ENCODE measurements around the gene NET1.

NET1 gene

GRCh38 chr10:5485948-5486852 is 73.8 kb downstream of the NET1 start:
- DNase-seq (ENCODE audit: low read depth): no peak

DNA sequence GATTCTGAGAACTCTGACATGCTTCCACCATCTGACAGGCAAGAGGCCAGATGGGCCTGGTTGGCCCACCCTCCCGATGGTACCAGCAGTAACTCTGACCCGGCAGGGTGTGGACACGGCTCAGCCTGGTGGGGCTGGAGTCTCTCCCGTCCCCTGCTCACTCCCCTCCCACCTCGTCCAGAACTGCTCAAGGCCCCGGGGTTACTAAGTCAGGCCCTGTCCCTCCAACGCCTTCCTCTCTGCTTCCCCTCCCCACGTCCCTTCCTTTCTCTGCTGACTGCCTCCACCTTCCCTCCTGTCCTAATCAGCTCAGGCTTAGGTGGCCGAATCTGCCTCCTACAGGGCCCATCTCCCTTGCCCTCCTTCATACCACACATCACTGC is 74.5 kb downstream of the NET1 start:
- DNase-seq (ENCODE audit: low read depth): no peak

DNA sequence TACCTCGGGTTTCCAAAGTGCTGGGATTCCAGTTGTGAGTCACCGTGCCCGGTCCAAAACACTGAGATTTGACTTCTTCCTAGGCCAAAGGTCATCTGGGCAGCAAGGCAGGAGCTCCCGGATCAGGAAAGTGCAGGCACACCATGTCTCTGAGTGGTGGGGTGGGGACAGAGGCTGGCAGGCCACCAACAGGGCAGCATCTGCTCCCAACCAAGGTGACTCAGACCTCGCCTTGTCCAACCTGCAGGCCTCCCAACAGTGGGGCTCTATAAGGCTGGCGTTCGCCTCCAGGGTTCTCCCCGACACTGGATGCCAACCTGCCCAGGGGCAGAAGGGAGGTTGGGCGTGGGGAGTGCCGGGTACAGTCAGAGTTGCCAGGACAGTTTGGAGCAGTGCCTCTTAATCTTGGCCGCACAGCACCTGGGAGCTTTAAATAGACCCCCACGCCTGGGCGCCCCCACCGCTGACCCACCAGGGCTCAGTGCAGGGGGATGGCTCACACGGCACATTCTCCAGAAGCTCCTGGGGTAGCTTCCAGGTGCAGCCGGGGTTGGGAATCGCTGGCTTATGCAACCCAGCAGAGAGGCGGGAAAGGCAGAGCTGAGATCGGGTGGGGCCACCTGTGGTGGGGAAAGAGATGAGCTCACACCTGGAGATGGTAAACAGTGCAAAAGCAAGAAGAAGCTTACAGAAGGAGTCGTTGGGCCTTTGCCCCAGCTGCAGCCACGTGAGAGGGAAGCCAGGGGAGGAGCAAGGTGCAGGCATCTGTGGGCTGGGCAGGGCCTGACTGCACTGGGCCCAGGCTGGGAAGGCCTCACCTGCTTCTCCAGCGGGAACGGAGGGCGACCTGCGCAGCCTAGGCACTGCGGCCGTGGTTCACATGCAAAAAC is 76.2 kb downstream of the NET1 start:
- no peak for DNase-seq (ENCODE audit: low read depth)

- no peak for DNase-seq (ENCODE audit: low read depth)
Measured at GRCh38 chr10:5490032-5490431, 77.7 kb downstream of the NET1 start.

- DNase-seq (ENCODE audit: low read depth): no peak
Measured at GRCh38 chr10:5490698-5491464, 78.5 kb downstream of the NET1 start.

- no peak for DNase-seq (ENCODE audit: low read depth)
Measured at GRCh38 chr10:5491477-5491876, 79.1 kb downstream of the NET1 start.

DNA sequence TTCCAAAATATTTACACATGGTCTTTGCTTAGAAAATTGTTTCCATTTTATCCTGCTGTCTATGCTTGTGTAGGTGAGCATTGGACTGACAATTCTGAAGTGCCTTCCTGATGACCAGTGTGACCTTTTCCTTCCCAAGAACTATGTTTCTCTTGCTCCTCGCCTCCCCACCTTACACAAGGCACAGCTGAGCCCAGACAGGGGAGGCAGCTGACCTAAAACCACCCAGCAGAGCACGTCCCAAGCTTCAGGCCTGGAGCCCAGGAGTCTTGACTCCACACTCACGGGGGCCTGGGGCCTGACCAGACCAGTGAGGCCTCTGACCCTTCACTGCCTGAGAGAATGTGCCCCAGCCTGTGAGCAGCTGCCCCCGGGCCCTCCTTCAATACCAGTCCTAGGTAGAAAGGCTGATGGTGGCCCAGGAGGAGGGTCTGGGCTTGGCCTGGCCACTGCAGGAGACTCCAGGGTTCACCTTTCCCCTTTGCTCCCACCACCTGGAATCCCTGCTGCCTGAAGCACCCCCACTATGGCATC is 80.0 kb downstream of the NET1 start:
- DNase-seq (ENCODE audit: low read depth): no peak

DNA sequence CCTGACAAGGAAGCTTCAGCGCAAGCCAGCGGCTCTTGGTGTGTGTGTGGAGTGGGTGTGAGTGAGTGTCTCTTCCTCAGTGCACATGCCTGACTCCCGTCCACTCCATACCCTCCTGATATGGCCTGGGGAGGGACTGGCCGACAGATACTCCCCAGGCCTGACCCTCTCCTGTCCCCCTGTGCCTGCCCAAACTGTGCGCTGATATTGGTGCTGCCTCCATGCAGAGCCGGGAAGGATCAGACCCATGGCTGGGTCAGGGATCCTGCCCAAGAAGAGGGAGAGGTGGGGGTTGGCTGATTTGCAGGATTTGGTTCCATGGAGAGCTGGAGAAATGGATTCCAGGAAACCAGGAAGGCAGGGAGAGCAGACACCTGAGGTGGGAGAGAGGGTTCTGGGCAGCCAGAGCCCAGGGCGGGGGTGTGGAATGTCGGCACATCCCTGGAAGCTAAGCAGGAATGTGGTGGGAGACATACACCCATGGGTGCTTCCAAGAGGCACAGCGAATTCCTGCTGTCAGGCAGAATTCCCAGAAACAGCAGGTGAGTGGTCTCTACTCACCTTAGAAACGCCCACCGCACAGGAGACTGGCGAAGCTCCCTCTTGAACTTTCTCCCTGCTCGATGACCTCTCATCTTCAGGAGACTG is 80.7 kb downstream of the NET1 start:
- DNase-seq (ENCODE audit: low read depth): no peak

GRCh38 chr10:5493691-5494090 is 81.3 kb downstream of the NET1 start:
- no peak for DNase-seq (ENCODE audit: low read depth)

DNA sequence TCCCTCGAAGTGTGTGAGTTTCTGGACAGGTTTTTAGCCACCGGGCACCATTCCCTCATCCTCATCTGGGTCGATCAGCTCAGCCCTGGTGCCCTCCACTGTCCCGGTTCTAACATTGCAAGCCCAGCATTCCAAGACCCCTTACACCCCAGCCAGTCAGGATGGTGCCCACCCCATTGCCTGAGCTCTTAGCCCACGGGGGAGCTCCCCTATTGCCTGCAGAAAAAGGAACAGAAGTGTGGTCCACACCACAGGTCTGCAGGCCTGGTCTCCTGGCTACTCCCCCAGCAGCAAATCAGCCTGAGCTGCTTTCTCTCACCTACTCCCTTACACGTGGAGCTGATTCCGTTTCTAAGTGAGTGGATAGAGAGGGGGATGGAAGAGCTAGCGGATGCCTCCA is 82.3 kb downstream of the NET1 start:
- DNase-seq (ENCODE audit: low read depth): no peak

DNA sequence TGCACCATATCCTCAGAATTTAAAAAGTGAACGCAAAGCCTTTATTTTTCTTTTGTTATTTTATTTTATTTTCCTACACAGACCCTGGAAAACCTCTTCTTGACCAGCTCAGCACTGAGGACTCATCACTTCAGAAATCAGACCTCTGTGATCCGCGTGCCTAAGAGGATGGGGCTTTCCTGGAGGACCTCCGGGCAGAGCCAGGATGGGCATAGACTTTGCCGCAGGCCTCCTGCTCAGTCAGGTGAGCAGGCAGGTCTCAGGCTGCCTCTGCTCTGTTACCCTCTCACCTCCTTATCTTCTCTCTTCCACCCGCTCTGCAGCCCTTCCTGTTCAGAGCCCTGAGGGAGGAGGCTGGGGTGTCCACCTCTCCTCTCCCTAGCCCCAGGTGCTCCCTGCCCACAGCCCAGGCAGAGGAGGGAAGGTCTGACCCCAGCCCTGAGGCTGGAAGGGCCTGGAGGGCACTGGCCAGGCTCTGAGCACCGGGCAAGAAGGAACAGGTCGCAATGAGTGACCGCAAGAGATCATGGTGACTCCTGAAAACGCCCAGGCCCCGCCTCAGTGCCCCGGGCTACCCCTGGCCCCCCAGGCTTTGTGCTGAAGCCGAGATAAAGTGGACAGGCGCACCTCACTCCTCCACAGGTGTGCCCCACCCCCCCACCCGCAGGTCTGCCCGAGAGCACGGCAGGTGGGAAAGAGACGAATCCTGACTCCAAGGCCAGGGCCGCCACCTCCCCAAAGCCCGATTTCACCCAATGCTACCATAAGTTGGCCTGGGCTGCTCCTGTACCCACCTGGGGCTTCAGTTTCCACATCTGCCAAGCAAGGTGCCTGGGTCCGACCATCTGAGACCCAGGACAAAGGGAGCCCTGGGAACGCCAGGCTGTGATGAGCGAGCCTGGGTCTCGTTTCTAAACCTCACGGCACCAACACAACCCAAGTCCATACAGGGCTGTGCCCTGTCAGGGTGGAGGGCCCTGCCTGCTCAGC is 84.2 kb downstream of the NET1 start:
- no peak for DNase-seq (ENCODE audit: low read depth)

DNA sequence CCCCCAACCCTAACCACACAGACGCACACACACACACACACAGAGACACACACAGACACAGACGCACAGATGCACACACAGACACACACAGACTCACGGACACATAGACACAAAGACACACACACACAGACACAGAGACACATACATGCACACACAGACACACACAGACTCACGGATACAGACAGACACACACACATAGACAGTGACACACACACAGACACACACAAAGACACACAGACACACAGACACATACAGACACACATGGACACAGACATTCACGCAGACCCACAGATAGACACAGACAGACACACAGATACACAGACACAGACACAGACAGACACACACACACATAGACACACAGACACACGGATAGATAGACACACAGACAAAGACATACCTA is 84.9 kb downstream of the NET1 start:
- no peak for DNase-seq (ENCODE audit: low read depth)

GRCh38 chr10:5497948-5498730 is 85.8 kb downstream of the NET1 start:
- DNase-seq (ENCODE audit: low read depth): no peak

DNA sequence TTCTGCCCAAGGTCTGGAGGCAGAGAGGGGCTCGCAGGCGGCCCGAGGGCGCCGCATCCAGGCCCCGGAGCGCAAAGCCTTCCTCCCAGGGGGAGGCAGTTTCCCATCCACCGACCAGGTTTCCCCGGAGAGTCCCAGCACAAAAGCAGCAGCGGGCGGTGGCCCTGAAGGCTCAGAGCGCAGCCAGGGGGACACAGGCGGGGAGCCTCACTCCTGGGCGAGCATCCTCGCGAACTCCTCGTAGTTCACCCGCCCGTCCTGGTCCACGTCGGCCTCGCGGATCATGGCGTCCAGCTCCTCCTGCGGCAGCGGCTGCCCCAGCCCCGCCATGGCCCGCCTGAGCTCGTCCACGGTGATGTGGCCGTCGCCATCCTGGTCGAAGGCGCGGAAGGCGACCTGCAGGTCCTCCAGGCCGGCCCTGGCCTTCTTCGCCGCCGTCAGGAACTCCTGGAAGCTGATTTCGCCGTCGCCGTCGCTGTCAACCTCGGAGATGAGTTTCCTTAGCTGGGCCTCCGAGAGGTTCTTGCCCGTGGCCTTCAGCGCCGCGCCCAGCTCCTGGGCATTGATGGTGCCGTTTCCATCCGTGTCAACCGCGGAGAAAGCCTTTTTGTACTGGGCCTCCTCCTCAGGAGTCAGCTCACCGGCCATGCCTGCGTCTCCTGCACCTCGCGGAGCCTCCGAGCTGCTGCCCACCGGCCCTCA is 86.6 kb downstream of the NET1 start:
- no peak for DNase-seq (ENCODE audit: low read depth)

GRCh38 chr10:5499493-5500140 is 87.3 kb downstream of the NET1 start, which contains the start of gene CALML5:
TSS of gene CALML5 (minus strand) at chr10:5499570. CDS start at chr10:5499438, 132 bp downstream.
- no peak for DNase-seq (ENCODE audit: low read depth)

DNA sequence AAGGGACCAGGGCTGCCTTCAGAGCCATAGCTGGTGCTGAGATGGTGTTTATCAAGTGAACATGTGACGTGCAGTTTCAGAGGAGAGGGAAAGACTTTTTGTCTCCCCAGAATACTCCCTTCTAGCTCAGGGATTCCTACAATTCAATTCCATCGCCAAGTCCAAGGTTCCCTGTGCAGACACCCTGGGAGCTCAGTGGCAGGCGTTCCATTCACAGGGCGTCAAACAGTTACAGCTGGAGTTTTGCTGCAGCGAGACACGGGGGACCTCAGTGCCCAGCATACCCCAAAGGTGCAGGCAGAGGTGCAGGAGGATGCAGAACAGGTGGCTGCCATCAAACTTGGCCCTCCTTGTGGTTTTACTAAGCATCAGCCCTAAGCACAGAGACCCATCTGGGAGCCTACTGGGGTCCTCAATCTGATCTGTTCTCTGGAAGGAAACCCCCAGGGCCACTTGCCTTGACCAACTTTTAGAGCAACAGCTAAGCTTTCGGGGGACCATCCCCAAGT is 87.9 kb downstream of the NET1 start:
- no peak for DNase-seq (ENCODE audit: low read depth)

GRCh38 chr10:5500910-5501309 is 88.6 kb downstream of the NET1 start:
- no peak for DNase-seq (ENCODE audit: low read depth)

DNA sequence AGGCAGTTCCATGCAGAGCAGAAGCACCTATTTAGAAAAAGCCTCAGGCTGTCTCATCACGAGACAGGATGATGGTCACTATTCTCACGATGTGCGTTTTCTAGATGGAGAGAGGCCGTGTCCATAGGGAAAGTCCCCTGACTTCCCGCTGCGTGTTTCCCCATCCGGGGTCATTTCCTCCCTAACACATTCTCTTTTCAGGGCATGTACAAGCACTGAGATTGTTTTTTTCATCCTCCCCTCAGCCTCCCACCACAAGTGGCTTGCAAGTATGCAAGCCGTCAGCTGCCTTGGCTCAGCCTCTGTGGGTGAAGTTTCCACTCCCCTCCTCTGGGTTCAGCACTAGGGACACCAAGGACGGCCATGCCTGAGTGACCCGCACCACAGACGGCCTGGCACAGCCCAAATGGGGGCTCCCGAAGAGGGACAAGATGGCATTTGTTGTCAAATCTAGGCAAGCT is 89.7 kb downstream of the NET1 start:
- DNase-seq (ENCODE audit: low read depth): no peak

All from HS-27A (cell line).